ENCODE data around the gene VRTN.
"Not testable (repeated sequence)": the region's sequence is repeated elsewhere in the genome, so short reads cannot be mapped to it uniquely, and the experiment has no call there.

VRTN gene

GRCh38 chr14:74348241-74348734, at the start of gene VRTN:
TSS of gene VRTN (plus strand) at chr14:74348471. CDS start at chr14:74356784, 8,313 bp downstream.
- DNase-seq, result no peak

- DNase-seq, result no peak
Observed at GRCh38 chr14:74299061-74299545, 49.2 kb upstream of the VRTN start.

- DNase-seq, result no peak
Observed at GRCh38 chr14:74301594-74302151, 46.6 kb upstream of the VRTN start.

GRCh38 chr14:74302152-74302628, 46.1 kb upstream of the VRTN start:
- DNase-seq, result no peak

- peak; percentile 78 for DNase-seq
Observed at GRCh38 chr14:74302634-74303569, 45.4 kb upstream of the VRTN start, which contains the start of gene ABCD4. TSS of gene ABCD4 (minus strand) at chr14:74302934. CDS start at chr14:74302912, 22 bp downstream.

- DNase-seq, result no peak
Observed at GRCh38 chr14:74308695-74309094, 39.6 kb upstream of the VRTN start.

- DNase-seq, result no peak
Observed at GRCh38 chr14:74309125-74310022, 38.9 kb upstream of the VRTN start.

GRCh38 chr14:74312161-74312560, 36.1 kb upstream of the VRTN start:
- DNase-seq, result no peak

GRCh38 chr14:74313601-74314000, 34.7 kb upstream of the VRTN start:
- no peak for DNase-seq

GRCh38 chr14:74314576-74314975, 33.7 kb upstream of the VRTN start:
- DNase-seq, result no peak

GRCh38 chr14:74324931-74325361, 23.3 kb upstream of the VRTN start:
- DNase-seq, result no peak

- DNase-seq, result no peak
Observed at GRCh38 chr14:74325446-74325845, 22.8 kb upstream of the VRTN start.

GRCh38 chr14:74326369-74327152, 21.7 kb upstream of the VRTN start:
- no peak for DNase-seq

- DNase-seq, result not testable (repeated sequence)
Observed at GRCh38 chr14:74329950-74330552, 18.2 kb upstream of the VRTN start.

GRCh38 chr14:74333909-74334308, 14.4 kb upstream of the VRTN start:
- no peak for DNase-seq

- no peak for DNase-seq
Observed at GRCh38 chr14:74346341-74346740, 1.9 kb upstream of the VRTN start.

- DNase-seq, result no peak
Observed at GRCh38 chr14:74347097-74347794, 1.0 kb upstream of the VRTN start.

GRCh38 chr14:74347795-74348100, 523 bp upstream of the VRTN start:
- no peak for DNase-seq

- DNase-seq, result no peak
Observed at GRCh38 chr14:74348735-74349463, 628 bp downstream of the VRTN start.

GRCh38 chr14:74349757-74350156, 1.5 kb downstream of the VRTN start:
- no peak for DNase-seq
